ENCODE measurements around the gene ADARB1. TPM values are rescaled to one million over a fixed set of nuclear protein-coding genes. Genes with fewer than 3 reads are reported as not detected.

ADARB1 gene
- total RNA-seq, 3 donors from 2014 or later (not counting 1 experiment from before 2014, with no cell fraction given), result 20.7 to 28.0 (median 26.6) TPM

DNA sequence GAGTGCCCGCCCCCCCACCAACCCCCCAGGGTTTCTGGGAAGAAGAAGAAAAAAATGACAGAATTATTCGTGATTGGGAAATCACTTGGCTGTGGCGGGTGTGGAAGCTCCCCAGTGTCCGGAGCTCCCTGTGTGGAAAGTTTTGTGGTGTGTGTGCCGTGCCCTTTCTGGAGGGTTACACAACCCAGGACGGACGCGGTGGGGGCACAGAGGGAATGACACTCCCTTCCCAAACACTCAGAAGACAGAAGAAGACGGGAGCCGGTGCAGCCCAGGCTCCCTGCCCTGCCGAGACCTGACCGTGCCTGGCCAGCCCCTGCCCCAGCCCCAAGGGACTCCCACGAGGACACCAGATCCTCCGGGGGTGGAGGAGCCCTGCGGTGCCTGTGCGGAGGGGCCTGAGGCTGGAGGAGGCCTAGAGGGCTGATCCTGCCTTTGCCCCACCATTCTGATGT, 33.0 kb upstream of the ADARB1 start:
- intact Hi-C loops (cut with micrococcal nuclease), result no loop called here
- peaks cover 21% of the 10 kb centered on the region in 2 donors for H3K27me3 Mint-ChIP-seq (ENCODE audit: low read depth in 2 of 2)

DNA sequence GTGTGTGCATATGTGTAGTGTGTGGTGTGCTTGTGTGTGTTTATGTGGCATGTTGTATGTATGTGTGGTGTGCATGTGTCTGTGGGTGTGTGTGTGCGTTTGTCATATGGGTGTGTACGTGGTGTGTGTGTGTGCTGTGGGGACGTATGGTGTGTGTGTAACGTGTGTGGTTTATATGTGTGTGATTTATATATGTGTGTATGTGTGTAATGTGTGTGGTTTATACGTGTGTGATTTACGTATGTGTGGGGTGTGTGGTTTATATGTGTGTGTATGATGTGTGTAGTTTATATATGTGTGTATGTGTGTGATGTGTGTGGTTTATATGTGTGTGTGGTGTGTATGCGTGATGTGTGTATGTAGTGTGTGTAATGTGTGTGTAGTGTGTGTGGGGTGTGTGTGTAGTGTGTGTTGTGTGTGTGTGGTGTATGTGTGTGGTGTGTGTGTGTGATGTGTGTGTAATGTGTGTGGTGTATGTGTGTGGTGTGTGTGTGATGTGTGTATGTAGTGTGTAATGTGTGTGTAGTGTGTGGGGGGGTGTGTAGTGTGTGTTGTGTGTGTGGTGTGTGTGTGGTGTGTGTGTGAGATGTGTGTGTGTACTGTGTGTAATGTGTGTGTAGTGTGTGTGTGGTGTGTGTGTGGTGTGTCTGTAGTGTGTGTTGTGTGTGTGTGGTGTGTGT, 32.3 kb upstream of the ADARB1 start:
- intact Hi-C loops (cut with micrococcal nuclease), result no loop called here
- Histone ChIP-seq H3K27ac (ENCODE audit: low read length) (no peak overlapping the region), H3K4me1 (ENCODE audit: control insufficient read depth, insufficient read depth, low read length) (no peaks in the 10 kb centered on the region), H3K4me3 (ENCODE audit: low read length) (no peak overlapping the region), H3K27me3 (ENCODE audit: control insufficient read depth, insufficient read depth, low read length) (no peaks in the 10 kb centered on the region), H3K9me3 (ENCODE audit: control insufficient read depth, insufficient read depth, low read length) (no peaks in the 10 kb centered on the region), H3K36me3 (ENCODE audit: control insufficient read depth, insufficient read depth, low read length) (no peaks in the 10 kb centered on the region)
- no peak for TF ChIP-seq CTCF (IDR thresholded peaks at IDR 0.05)
- Mint-ChIP-seq H3K4me1 (no peaks in the 10 kb centered on the region), H3K36me3 (no peaks in the 10 kb centered on the region), H3K27me3 (ENCODE audit: low read depth in 2 of 2) (peaks cover 19 to 23% of the 10 kb centered on the region in 2 donors), H3K9me3 (no peaks in the 10 kb centered on the region), H3K27ac (no peak overlapping the region), H3K4me3 (no peak overlapping the region)
- ATAC-seq (peak in 1 of 3 donors; percentile 45), DNase-seq (no peak)
- WGBS (ENCODE audit: insufficient coverage), result 93% methylated on average over 7 of the region's 7 CpGs

More for the DNA sequence above, 33.0 kb upstream of the ADARB1 start:
- H3K4me3 Mint-ChIP-seq, result no peak overlapping the region
- TF ChIP-seq CTCF (IDR thresholded peaks at IDR 0.05), result no peak
- DNase-seq (no peak), ATAC-seq (no peak)
- H3K27ac Mint-ChIP-seq, result no peak overlapping the region
- peaks cover under 1 to 5% of the 10 kb centered on the region in 2 donors for H3K9me3 Mint-ChIP-seq
- Histone ChIP-seq H3K27me3 (ENCODE audit: control insufficient read depth, insufficient read depth, low read length) (no peaks in the 10 kb centered on the region), H3K4me1 (ENCODE audit: control insufficient read depth, insufficient read depth, low read length) (no peaks in the 10 kb centered on the region), H3K27ac (ENCODE audit: low read length) (no peak overlapping the region), H3K9me3 (ENCODE audit: control insufficient read depth, insufficient read depth, low read length) (peaks cover 7% of the 10 kb centered on the region), H3K36me3 (ENCODE audit: control insufficient read depth, insufficient read depth, low read length) (no peaks in the 10 kb centered on the region), H3K4me3 (ENCODE audit: low read length) (no peak overlapping the region)
- no peaks in the 10 kb centered on the region for H3K4me1 Mint-ChIP-seq
- 67% methylated on average over 13 of the region's 16 CpGs for WGBS (ENCODE audit: insufficient coverage)
- no peaks in the 10 kb centered on the region for H3K36me3 Mint-ChIP-seq

- Histone ChIP-seq H3K36me3 (ENCODE audit: control insufficient read depth, insufficient read depth, low read length) (no peaks in the 10 kb centered on the region), H3K4me3 (ENCODE audit: low read length) (no peak overlapping the region), H3K9me3 (ENCODE audit: control insufficient read depth, insufficient read depth, low read length) (no peaks in the 10 kb centered on the region), H3K4me1 (ENCODE audit: control insufficient read depth, insufficient read depth, low read length) (no peaks in the 10 kb centered on the region), H3K27me3 (ENCODE audit: control insufficient read depth, insufficient read depth, low read length) (no peaks in the 10 kb centered on the region), H3K27ac (ENCODE audit: low read length) (no peak overlapping the region)
- Mint-ChIP-seq H3K27ac (no peak overlapping the region), H3K4me3 (no peak overlapping the region), H3K36me3 (no peaks in the 10 kb centered on the region), H3K27me3 (ENCODE audit: low read depth in 2 of 2) (peaks cover 22 to 29% of the 10 kb centered on the region in 2 donors), H3K9me3 (peaks cover 0 to 2% of the 10 kb centered on the region in 2 donors), H3K4me1 (no peaks in the 10 kb centered on the region)
- peak in 1 of 3 donors; percentile 14 for ATAC-seq
- WGBS (ENCODE audit: insufficient coverage), result 87% methylated on average over 14 of the region's 15 CpGs
- no peak for DNase-seq
- TF ChIP-seq CTCF (IDR thresholded peaks at IDR 0.05), result no peak
- intact Hi-C loops (cut with micrococcal nuclease), result no loop called here
Measured at GRCh38 chr21:45042664-45043161, 31.7 kb upstream of the ADARB1 start.
